Liver (tissue), 3 donors: ENCODE measurements around the gene CSNK1E.

Experiments used
- ATF3 ChIP-seq: IDR thresholded peaks from 2 replicates; pipeline ENCODE4 v1.6.1; 2016; ENCODE audit warnings: antibody characterized with exemption
- EGR1 ChIP-seq, 2 donors: IDR thresholded peaks; 2 replicates each; pipeline ENCODE4 v1.6.1; 2016 to 2018; ENCODE audit warnings: antibody characterized with exemption in 2 of 2, low read depth in 2 of 2
- JUND ChIP-seq, 2 donors: IDR thresholded peaks; 2 replicates each; pipeline ENCODE4 v1.6.1; 2016; ENCODE audit warnings: antibody characterized with exemption in 2 of 2
- RAD21 ChIP-seq, 2 donors: IDR thresholded peaks; 2 replicates each; pipeline ENCODE4 v1.6.1; 2016; ENCODE audit warnings: antibody characterized with exemption in 2 of 2, mild to moderate bottlenecking in 2 of 2
- RXRA ChIP-seq, 2 donors: IDR thresholded peaks; 2 replicates each; pipeline ENCODE4 v1.6.1; 2017 to 2018; ENCODE audit warnings: antibody characterized with exemption in 2 of 2, mild to moderate bottlenecking in 1 of 2
- SP1 ChIP-seq: IDR thresholded peaks from 2 replicates; pipeline ENCODE4 v1.6.1; 2018; ENCODE audit warnings: antibody characterized with exemption, mild to moderate bottlenecking
- TAF1 ChIP-seq: conservative IDR thresholded peaks from 2 replicates; pipeline ENCODE4 v1.6.1; 2016; ENCODE audit warnings: antibody characterized with exemption, mild to moderate bottlenecking
- TF ChIP-seq, protein P1 (sequence below): fragments of 150-350 bp; IDR thresholded peaks from 2 replicates; pipeline ENCODE4 v1.5.1; 2017; ENCODE audit warnings: improper control_type of control experiment, low read depth, low read length; ENCODE audit not compliant: missing input control
- TF ChIP-seq, protein P2 (sequence below): IDR thresholded peaks from 2 replicates; pipeline ENCODE4 v1.6.1; 2016; ENCODE audit warnings: antibody characterized with exemption, mild to moderate bottlenecking
- TF ChIP-seq, protein P3 (sequence below): IDR thresholded peaks from 2 replicates; pipeline ENCODE4 v1.6.1; 2016; ENCODE audit warnings: antibody characterized with exemption
- donor health status: healthy.
- donor health status: healthy.

DNA sequence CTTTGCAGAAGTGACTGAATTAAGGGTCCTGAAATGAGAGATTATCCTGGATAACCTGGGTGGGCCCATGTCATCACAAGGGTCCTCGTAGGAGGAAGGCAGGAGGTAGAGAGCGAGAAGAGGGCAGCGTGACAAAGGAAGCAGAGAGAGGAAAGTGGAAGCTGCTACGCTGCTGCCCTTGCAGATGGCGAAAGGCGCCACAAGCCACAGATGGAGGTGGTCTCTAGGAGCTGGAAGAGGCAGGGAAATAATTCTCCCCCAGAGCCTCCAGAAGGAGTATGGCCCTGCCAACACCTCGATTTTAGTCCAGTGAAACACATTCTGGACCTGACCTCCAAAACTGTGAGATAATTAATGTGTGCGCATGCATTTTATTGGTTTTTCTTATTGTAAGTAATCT is 57.9 kb downstream of the CSNK1E start:
- TF ChIP-seq, protein P1, sequence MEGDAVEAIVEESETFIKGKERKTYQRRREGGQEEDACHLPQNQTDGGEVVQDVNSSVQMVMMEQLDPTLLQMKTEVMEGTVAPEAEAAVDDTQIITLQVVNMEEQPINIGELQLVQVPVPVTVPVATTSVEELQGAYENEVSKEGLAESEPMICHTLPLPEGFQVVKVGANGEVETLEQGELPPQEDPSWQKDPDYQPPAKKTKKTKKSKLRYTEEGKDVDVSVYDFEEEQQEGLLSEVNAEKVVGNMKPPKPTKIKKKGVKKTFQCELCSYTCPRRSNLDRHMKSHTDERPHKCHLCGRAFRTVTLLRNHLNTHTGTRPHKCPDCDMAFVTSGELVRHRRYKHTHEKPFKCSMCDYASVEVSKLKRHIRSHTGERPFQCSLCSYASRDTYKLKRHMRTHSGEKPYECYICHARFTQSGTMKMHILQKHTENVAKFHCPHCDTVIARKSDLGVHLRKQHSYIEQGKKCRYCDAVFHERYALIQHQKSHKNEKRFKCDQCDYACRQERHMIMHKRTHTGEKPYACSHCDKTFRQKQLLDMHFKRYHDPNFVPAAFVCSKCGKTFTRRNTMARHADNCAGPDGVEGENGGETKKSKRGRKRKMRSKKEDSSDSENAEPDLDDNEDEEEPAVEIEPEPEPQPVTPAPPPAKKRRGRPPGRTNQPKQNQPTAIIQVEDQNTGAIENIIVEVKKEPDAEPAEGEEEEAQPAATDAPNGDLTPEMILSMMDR: no peak
- TF ChIP-seq, protein P2, sequence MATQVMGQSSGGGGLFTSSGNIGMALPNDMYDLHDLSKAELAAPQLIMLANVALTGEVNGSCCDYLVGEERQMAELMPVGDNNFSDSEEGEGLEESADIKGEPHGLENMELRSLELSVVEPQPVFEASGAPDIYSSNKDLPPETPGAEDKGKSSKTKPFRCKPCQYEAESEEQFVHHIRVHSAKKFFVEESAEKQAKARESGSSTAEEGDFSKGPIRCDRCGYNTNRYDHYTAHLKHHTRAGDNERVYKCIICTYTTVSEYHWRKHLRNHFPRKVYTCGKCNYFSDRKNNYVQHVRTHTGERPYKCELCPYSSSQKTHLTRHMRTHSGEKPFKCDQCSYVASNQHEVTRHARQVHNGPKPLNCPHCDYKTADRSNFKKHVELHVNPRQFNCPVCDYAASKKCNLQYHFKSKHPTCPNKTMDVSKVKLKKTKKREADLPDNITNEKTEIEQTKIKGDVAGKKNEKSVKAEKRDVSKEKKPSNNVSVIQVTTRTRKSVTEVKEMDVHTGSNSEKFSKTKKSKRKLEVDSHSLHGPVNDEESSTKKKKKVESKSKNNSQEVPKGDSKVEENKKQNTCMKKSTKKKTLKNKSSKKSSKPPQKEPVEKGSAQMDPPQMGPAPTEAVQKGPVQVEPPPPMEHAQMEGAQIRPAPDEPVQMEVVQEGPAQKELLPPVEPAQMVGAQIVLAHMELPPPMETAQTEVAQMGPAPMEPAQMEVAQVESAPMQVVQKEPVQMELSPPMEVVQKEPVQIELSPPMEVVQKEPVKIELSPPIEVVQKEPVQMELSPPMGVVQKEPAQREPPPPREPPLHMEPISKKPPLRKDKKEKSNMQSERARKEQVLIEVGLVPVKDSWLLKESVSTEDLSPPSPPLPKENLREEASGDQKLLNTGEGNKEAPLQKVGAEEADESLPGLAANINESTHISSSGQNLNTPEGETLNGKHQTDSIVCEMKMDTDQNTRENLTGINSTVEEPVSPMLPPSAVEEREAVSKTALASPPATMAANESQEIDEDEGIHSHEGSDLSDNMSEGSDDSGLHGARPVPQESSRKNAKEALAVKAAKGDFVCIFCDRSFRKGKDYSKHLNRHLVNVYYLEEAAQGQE: no peak
- TF ChIP-seq, protein P3, sequence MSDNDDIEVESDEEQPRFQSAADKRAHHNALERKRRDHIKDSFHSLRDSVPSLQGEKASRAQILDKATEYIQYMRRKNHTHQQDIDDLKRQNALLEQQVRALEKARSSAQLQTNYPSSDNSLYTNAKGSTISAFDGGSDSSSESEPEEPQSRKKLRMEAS: no peak
- no peak for TF ChIP-seq RAD21 (IDR thresholded peaks at IDR 0.05)
- TF ChIP-seq RXRA (IDR thresholded peaks at IDR 0.05): no peak
- TF ChIP-seq ATF3: no peak
- no peak for TF ChIP-seq EGR1 (IDR thresholded peaks at IDR 0.05; ENCODE audit: low read depth in 2 of 2)
- TF ChIP-seq TAF1: no peak
- TF ChIP-seq JUND (IDR thresholded peaks at IDR 0.05): no peak
- TF ChIP-seq SP1: no peak
